Prostate gland (tissue), 2 donors: Measurements from ENCODE around the gene HHEX.

ENCODE experiments used
- CTCF ChIP-seq, 4 experiments: fragments of 200-600 bp in 2 of 4; fragments of 450-650 bp in 2 of 4; sonication (generic) in 2 of 4; IDR thresholded peaks; 1 replicate in 3 of 4; 2 replicates in 1 of 4; pipeline ENCODE4 v1.5.1; 2016 to 2019; ENCODE audit warnings: antibody characterized with exemption in 4 of 4, mild to moderate bottlenecking in 2 of 4, moderate library complexity in 2 of 4
- POLR2A ChIP-seq: fragments of 450-650 bp; IDR thresholded peaks from one replicate; pipeline ENCODE4 v1.6.1; 2016; ENCODE audit warnings: antibody characterized with exemption, mild to moderate bottlenecking
- POLR2AphosphoS5 ChIP-seq: sonication (generic); formaldehyde crosslinking; IDR thresholded peaks from one replicate; pipeline ENCODE4 v1.6.1; 2017; ENCODE audit warnings: antibody characterized with exemption

- no peak for TF ChIP-seq POLR2A
- TF ChIP-seq CTCF (IDR thresholded peaks at IDR 0.05): no peak
- TF ChIP-seq POLR2AphosphoS5: no peak
Observed at GRCh38 chr10:92662848-92663247, 26.9 kb upstream of the HHEX start.
